Measurements from ENCODE around the gene DHTKD1.
"Not testable (repeated sequence)": the region's sequence is repeated elsewhere in the genome, so short reads cannot be mapped to it uniquely, and the experiment has no call there.

The DHTKD1 gene

DNA sequence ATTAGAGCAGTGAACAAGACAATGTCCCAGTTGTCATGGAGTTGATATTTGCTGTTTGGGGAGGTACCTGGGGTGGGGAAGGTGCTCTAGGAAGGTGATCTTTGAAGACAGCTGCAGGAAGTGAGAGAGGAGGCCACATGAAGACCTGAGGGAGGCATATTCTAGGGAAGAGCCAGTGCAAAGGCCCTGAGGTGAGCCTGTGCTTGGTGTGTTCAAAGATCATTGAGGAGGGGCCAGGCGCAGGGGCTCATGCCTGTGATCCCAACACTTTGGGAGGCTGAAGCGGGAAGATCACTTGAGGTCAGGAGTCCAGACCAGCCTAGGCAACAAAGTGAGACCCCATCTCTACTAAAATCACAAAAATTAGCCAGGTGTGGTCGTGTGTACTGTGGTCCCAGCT lies 75.8 kb downstream of the DHTKD1 start:
- H3K4me3 ChIP-seq (ENCODE audit: low read depth, low read length) = no peak overlapping the region

DNA sequence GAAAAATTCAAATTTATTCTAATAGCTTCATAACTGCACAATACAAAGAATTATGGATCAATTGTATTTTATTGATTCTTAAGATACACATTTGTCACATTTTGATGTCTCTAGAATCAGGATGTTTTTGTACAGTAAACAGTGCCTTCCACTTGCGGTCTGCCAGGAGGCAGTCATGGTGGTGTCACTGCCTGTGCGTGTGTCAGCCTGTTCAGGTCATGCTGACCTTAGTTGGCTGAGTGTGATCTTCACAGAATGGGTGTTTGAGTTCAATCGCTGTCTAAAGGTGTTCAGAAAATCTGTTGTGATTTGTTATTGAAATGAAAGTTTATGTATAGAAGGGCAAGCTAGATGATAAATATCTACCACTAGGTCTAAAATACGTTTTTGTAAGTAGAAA lies 81.4 kb downstream of the DHTKD1 start:
- no peak overlapping the region for H3K4me3 ChIP-seq (ENCODE audit: low read depth, low read length)

DNA sequence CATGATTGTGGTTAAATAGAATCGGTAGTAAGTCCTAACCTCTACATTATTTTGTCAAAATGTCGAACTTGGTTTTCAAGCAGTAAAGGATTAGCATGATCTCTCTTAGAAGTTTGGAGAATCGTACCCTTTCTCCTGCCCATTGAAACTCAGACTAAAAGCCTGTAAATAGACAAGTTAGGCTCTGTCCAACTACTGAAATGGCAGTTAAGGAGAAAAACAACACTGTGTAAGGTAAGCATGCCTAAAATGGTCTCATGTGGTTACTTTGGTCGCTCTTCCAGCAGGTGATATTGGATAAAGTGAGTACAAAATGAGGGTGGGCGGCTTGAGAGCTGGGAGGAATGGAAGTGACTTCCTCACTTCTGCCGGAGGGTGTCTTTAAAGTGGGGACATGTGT lies 85.8 kb downstream of the DHTKD1 start:
- H3K4me3 ChIP-seq (ENCODE audit: low read depth, low read length) = no peak overlapping the region

DNA sequence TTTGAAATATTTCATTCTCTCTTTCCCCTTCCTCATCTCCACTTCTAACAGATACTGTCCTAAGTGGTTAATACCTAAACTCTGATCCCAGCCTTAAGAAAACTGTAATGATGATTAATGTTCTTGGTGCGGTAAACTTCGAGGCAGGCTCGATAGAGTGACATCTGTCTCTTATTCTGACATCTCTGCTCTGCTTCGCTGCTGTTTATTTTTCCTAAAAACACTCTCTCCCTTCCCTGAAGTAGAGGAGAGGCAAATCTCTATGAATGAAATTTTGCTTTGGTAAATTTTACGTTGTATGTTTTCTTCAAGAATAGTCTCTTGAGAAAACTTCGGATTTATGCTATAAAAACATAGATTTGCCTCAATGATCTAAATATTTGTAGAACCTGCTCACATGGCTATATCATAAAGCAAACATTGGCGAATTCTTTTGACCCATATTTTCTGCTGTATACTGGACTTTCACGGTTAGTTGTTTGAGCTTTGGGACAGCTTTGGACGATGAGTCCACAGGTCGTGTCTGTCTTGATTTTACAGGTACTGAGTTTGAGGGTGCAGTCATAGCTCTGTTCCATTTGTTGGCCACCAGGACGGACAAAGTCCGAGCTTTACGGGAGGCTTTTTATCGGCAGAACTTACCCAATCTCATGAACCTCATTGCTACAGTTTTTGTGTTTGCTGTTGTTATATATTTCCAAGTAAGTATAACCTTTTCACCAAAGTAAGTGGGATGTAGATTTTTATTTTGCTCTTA lies 87.8 kb downstream of the DHTKD1 start:
- no peak overlapping the region for H3K4me3 ChIP-seq (ENCODE audit: low read depth, low read length)

DNA sequence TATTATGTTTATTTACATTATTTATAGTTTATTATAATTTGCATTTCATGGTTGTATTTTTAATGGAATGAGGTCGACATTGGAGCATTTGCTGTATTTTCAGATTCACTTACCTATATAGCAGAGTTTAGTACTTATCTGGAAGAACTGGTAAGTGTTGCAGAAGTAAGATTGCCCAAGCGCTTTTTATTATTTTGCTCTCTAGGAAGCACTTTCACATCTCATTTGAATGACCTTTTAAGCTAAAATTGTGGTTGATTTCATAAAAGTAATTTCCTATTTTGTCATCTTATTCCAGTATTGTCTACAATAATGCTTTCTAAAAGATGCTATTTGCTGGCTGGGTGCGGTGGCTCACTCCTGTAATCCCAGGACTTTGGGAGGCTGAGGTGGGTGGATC lies 89.4 kb downstream of the DHTKD1 start:
- no peak overlapping the region for H3K4me3 ChIP-seq (ENCODE audit: low read depth, low read length)

DNA sequence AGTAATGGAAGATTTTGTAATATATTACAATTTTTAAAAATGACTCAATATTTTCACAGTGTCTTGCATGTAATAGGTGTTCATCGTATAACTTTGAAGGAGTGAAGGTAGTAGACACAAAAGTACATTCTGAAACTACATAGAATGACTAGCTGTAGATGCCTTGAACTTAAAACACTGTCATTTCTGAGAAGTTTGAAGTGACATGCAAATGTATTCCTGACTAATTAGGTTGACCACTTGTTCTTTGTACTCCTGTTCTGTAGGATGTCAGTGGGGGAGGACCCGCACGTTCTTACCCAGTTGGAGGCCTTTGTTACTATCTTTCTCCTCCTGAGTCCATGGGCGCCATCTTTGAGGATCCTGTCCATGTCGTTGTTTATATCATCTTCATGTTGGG lies 91.9 kb downstream of the DHTKD1 start:
- no peak overlapping the region for H3K4me3 ChIP-seq (ENCODE audit: low read depth, low read length)

DNA sequence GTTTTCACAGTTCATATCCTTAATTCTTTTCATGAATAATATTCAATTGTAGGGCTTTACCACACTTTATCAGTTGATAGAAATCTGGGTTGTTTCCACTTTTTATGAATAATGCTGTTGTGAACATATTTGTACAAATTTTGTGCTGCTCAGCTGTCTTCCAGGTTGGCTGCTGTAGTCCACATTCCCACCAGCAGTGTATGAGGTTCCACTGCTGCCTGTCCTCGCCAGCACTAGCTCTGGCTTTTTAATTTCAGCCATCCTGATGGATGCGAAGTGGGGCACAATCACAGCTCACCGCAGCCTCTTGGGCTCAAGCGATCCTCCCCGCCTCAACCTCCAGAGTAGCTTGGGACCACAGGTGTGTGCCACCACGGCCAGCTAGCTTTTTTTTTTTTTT lies 94.2 kb downstream of the DHTKD1 start:
- no peak overlapping the region for H3K4me3 ChIP-seq (ENCODE audit: low read depth, low read length)

DNA sequence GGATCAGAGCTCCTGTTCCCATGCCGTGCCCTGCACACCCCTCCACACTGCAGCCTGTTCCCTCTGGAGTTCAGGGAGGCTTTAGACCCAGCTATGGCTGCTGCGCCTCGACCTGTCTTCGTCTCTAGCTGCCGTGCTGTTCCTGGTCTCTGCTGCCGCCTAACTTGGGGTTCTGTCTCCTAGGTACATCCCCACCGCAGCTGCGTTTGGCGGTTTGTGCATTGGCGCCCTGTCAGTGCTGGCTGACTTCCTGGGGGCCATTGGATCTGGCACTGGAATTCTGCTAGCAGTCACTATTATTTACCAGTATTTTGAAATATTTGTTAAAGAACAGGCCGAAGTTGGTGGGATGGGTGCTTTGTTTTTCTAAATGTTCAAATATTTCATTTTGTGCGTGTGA lies 95.3 kb downstream of the DHTKD1 start:
- H3K4me3 ChIP-seq (ENCODE audit: low read depth, low read length) = no peak overlapping the region

DNA sequence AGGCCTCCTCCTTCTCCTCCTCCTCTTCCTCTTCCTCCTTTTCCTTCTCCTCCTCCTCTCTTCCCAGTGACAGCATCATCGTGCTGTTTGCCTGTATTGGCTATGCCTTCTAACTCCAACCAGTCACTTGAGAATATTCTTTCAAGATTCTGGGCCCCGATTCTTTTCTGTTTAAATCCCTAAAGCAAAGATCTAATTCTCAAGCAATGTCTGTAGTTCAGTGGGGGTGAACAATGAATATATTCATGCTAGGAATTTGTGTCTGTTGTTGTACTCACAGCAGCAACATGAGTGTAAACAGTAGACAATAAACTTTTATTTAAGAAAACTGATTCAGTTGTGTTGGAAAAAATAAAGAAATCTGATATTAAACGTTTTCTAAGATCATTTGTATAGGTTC lies 96.3 kb downstream of the DHTKD1 start:
- H3K4me3 ChIP-seq (ENCODE audit: low read depth, low read length) = no peak overlapping the region

DNA sequence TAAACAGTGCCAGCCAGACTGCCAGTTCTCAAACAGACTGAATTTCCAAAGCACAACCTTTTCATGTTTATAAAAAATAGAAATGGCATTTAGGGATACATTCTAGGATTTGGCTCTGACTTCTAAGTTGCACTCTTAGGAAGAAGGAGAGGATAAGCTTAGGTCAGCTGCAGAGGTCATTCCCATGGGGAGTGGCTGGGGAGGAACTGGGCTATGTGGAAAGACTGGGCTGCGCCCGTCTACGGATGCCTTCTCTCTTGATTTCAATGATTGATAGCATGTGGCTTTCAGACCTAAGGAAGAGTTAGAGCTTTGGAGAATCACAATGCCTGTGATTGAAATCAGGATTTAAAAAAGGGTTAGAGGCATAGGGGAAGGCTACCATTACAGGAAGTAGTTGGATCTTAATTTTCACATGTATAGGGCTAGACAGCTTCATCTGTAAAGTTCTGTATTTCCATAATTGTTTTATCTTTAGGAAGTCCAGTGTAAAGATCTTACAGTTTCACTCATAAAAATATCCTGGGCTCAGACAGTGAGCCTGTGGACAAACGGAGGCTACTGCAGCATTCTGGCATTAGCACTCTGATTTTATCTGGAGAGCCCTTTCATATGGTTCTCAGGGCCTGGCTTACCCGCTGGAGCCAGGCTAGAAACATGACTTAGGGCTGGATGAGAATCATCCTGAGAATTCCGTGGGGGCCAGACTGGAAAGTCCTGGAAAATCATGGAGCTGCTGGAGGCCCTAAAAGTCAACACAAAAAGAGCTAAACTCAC lies 97.4 kb downstream of the DHTKD1 start:
- H3K4me3 ChIP-seq (ENCODE audit: low read depth, low read length) = no peak overlapping the region

DNA sequence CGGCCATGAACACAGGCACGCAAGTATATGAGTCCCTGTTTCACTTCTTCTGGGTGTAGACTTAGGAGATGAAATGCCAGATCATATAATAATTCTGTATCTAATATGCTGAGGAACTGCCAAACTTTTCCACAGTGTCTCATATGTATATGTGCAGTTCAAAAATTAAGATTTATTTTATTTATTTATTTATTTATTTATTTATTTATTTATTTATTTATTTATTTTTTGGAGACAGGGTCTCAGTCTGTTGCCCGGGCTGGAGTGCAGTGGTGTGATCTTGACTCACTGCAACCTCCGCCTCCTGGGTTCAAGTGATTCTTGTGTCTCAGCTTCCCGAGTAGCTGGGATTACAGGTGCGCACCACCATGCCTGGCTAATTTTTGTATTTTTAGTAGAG lies 102.8 kb downstream of the DHTKD1 start:
- H3K4me3 ChIP-seq (ENCODE audit: low read depth, low read length) = not testable (repeated sequence)

Data from iPS-11a (cell line).